ENCODE results near the gene TRPV6. TPM values are rescaled to one million over a fixed set of nuclear protein-coding genes. Genes with fewer than 3 reads are reported as not detected.

The TRPV6 gene
- total RNA-seq, 1 experiment from 2014 or later = 1.7 TPM

GRCh38 chr7:142859829-142860228 lies 25.7 kb downstream of the TRPV6 start:
- ATAC-seq = no peak
- no peaks in the 10 kb centered on the region for H3K9me3 ChIP-seq (ENCODE audit: control insufficient read depth in 1 of 2, insufficient read depth in 1 of 2, low read depth in 1 of 2, low read length in 2 of 2)
- H3K9ac ChIP-seq (ENCODE audit: low read length) = no peak overlapping the region
- no peaks in the 10 kb centered on the region for H3K9me2 ChIP-seq (ENCODE audit: insufficient read depth)
- ChIA-PET CTCF (interaction anchor here (1.7 kb wide), 1 partner anchor 8 kb away, joined by 5 read pairs; no protein-coding TSS in a partner anchor), RAD21 (ENCODE audit: low non-redundant PET in 1 of 2, low total read pairs in 2 of 2, uncharacterized antibody in 2 of 2, unreplicated experiment in 2 of 2) (no interaction called here), POLR2A (no interaction called here)
- no peak overlapping the region for H3K4me2 ChIP-seq (ENCODE audit: low read length)
- H3K27ac ChIP-seq (ENCODE audit: low read depth, low read length) = no peak overlapping the region
- TF ChIP-seq ELF1 (IDR thresholded peaks at IDR 0.05; ENCODE audit: borderline replicate concordance, low read depth) = no peak
- no peak for TF ChIP-seq TCF7L2 (IDR thresholded peaks at IDR 0.05; ENCODE audit: borderline replicate concordance, extremely low read depth, insufficient read depth, insufficient read length)
- TF ChIP-seq EZH2 (IDR thresholded peaks at IDR 0.05) = no peak
- no peak for TF ChIP-seq CTCF (IDR thresholded peaks at IDR 0.05 in 2 of 3, conservative IDR thresholded peaks at IDR 0.05 in 1 of 3; ENCODE audit: borderline replicate concordance in 1 of 3, insufficient read depth in 1 of 3, low read depth in 2 of 3, low read length in 2 of 3)
- TF ChIP-seq SIN3A (IDR thresholded peaks at IDR 0.05; ENCODE audit: low read depth) = no peak
- TF ChIP-seq ZNF274 (IDR thresholded peaks at IDR 0.05; ENCODE audit: low read depth, low read length) = no peak
- no peak for DNase-seq (ENCODE audit: low read depth, low spot score)
- H3K4me1 ChIP-seq (ENCODE audit: control insufficient read depth in 1 of 2, insufficient read depth in 2 of 2, low read length in 2 of 2) = peaks cover 8 to 12% of the 10 kb centered on the region in 2 experiments
- H3K36me3 ChIP-seq (ENCODE audit: control insufficient read depth in 1 of 2, insufficient read depth in 2 of 2, low read length in 2 of 2) = no peaks in the 10 kb centered on the region
- H3K27me3 ChIP-seq (ENCODE audit: insufficient read depth, low read length) = no peaks in the 10 kb centered on the region
- no TSS peak for BruUV-seq (replicated peaks)
- no peaks in the 10 kb centered on the region for H3K79me2 ChIP-seq (ENCODE audit: insufficient read depth, low read length)
- intact Hi-C loops (cut with micrococcal nuclease) = loop anchor here (10.0 kb wide), 1 partner anchor 355 kb away; no protein-coding TSS in a partner anchor
- H3K4me3 ChIP-seq (replicated peaks in 1 of 2; ENCODE audit: low read depth in 1 of 2, low read length in 2 of 2) = no peak overlapping the region
- H4K20me1 ChIP-seq (ENCODE audit: insufficient read depth) = no peaks in the 10 kb centered on the region
- H2AFZ ChIP-seq (ENCODE audit: low read depth, low read length, poor library complexity, severe bottlenecking) = no peak overlapping the region

- DNase-seq (ENCODE audit: low read depth, low spot score) (no peak), ATAC-seq (no peak)
- H3K27me3 ChIP-seq (ENCODE audit: insufficient read depth, low read length) = no peaks in the 10 kb centered on the region
- H3K27ac ChIP-seq (ENCODE audit: low read depth, low read length) = no peak overlapping the region
- ChIA-PET RAD21 (ENCODE audit: low non-redundant PET in 1 of 2, low total read pairs in 2 of 2, uncharacterized antibody in 2 of 2, unreplicated experiment in 2 of 2) (no interaction called here), POLR2A (no interaction called here), CTCF (no interaction called here)
- no peak overlapping the region for H3K9ac ChIP-seq (ENCODE audit: low read length)
- H3K36me3 ChIP-seq (ENCODE audit: control insufficient read depth in 1 of 2, insufficient read depth in 2 of 2, low read length in 2 of 2) = no peaks in the 10 kb centered on the region
- H3K4me2 ChIP-seq (ENCODE audit: low read length) = no peak overlapping the region
- no peak overlapping the region for H3K4me3 ChIP-seq (replicated peaks in 1 of 2; ENCODE audit: low read depth in 1 of 2, low read length in 2 of 2)
- TF ChIP-seq REST (IDR thresholded peaks at IDR 0.05; ENCODE audit: low read depth) (no peak), CEBPB (IDR thresholded peaks at IDR 0.05; ENCODE audit: low read depth) (no peak), CTCF (IDR thresholded peaks at IDR 0.05 in 2 of 3, conservative IDR thresholded peaks at IDR 0.05 in 1 of 3; ENCODE audit: borderline replicate concordance in 1 of 3, insufficient read depth in 1 of 3, low read depth in 2 of 3, low read length in 2 of 3) (no peak), ELF1 (IDR thresholded peaks at IDR 0.05; ENCODE audit: borderline replicate concordance, low read depth) (no peak), SP1 (IDR thresholded peaks at IDR 0.05; ENCODE audit: low read depth) (no peak), MAX (IDR thresholded peaks at IDR 0.05) (no peak), SIN3A (IDR thresholded peaks at IDR 0.05; ENCODE audit: low read depth) (no peak), SRF (IDR thresholded peaks at IDR 0.05; ENCODE audit: low read depth) (no peak), ZNF274 (IDR thresholded peaks at IDR 0.05; ENCODE audit: low read depth, low read length) (no peak)
- H3K9me2 ChIP-seq (ENCODE audit: insufficient read depth) = no peaks in the 10 kb centered on the region
- H4K20me1 ChIP-seq (ENCODE audit: insufficient read depth) = no peaks in the 10 kb centered on the region
- intact Hi-C loops (cut with micrococcal nuclease) = loop anchor here (10.0 kb wide), 1 partner anchor 355 kb away; no protein-coding TSS in a partner anchor
- no peaks in the 10 kb centered on the region for H3K79me2 ChIP-seq (ENCODE audit: insufficient read depth, low read length)
- BruUV-seq (replicated peaks) = no TSS peak
- no peak overlapping the region for H2AFZ ChIP-seq (ENCODE audit: low read depth, low read length, poor library complexity, severe bottlenecking)
- H3K9me3 ChIP-seq (ENCODE audit: control insufficient read depth in 1 of 2, insufficient read depth in 1 of 2, low read depth in 1 of 2, low read length in 2 of 2) = no peaks in the 10 kb centered on the region
- H3K4me1 ChIP-seq (ENCODE audit: control insufficient read depth in 1 of 2, insufficient read depth in 2 of 2, low read length in 2 of 2) = peaks cover 8 to 12% of the 10 kb centered on the region in 2 experiments
Observed at GRCh38 chr7:142859411-142859810, 26.1 kb downstream of the TRPV6 start.
